Measurements from ENCODE around the gene GRB2. TPM values are rescaled to one million over a fixed set of nuclear protein-coding genes. Genes with fewer than 3 reads are reported as not detected.

Gene GRB2
- total and polyA plus RNA-seq, 2 donors from 2014 or later, result 65.3 to 119 TPM

DNA sequence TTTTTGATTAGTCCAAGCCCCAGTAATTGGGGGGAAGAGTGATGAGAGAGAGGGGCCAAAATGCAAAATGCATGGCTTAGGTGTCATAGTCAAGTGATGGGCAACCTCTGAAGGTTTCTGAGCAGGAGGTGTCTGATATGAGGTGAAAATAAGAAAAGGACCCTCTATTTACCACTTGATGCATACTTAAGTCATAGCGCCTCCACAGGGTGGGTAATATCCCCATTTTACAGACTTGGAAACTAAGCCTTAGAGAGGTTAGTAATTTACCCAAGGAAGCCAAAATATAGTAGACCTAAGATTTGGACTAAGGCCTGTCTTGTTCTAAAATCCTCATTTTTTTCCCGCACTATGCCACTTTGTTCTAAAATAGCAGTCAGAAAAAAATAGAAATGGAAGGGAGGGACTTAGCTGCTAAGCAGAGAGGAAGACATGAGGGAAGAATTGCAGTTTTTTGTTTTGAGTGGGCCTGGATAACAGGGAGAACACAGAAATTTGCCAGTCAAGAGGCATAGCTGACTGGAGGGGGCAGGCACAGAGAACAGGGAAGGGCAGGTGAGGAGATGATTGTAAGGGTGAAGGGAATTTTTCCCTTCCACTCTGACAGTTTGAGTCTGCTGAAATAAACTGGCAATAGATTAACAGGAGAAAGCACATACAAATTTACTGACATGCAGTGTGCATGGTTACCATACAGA, 2.3 kb upstream of the GRB2 start:
- FAIRE-seq (no peak), DNase-seq (no peak)
- Histone ChIP-seq H3K4me3 (ENCODE audit: low read length in 3 of 3) (no peak overlapping the region), H3K9me3 (ENCODE audit: control insufficient read depth in 2 of 3, insufficient read depth in 1 of 3, low read length in 3 of 3) (no peaks in the 10 kb centered on the region), H3K9ac (ENCODE audit: low read length in 3 of 3) (no peak overlapping the region), H3K27ac (ENCODE audit: low read depth in 2 of 2, low read length in 2 of 2) (no peak overlapping the region), H3K4me1 (ENCODE audit: control insufficient read depth in 2 of 3, insufficient read depth in 2 of 3, low read depth in 1 of 3, low read length in 3 of 3) (peaks cover 3 to 6% (median 4%) of the 10 kb centered on the region in 3 donors), H3K27me3 (ENCODE audit: control insufficient read depth, insufficient read depth, low read length) (no peaks in the 10 kb centered on the region), H3K36me3 (ENCODE audit: control insufficient read depth in 2 of 3, insufficient read depth in 3 of 3, low read length in 3 of 3) (no peaks in the 10 kb centered on the region)
- TF ChIP-seq, protein P1, sequence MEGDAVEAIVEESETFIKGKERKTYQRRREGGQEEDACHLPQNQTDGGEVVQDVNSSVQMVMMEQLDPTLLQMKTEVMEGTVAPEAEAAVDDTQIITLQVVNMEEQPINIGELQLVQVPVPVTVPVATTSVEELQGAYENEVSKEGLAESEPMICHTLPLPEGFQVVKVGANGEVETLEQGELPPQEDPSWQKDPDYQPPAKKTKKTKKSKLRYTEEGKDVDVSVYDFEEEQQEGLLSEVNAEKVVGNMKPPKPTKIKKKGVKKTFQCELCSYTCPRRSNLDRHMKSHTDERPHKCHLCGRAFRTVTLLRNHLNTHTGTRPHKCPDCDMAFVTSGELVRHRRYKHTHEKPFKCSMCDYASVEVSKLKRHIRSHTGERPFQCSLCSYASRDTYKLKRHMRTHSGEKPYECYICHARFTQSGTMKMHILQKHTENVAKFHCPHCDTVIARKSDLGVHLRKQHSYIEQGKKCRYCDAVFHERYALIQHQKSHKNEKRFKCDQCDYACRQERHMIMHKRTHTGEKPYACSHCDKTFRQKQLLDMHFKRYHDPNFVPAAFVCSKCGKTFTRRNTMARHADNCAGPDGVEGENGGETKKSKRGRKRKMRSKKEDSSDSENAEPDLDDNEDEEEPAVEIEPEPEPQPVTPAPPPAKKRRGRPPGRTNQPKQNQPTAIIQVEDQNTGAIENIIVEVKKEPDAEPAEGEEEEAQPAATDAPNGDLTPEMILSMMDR (IDR thresholded peaks at IDR 0.05; ENCODE audit: borderline replicate concordance, extremely low read depth, insufficient read depth), result no peak
- intact Hi-C loops (cut with DNase I), result no loop called here

DNA sequence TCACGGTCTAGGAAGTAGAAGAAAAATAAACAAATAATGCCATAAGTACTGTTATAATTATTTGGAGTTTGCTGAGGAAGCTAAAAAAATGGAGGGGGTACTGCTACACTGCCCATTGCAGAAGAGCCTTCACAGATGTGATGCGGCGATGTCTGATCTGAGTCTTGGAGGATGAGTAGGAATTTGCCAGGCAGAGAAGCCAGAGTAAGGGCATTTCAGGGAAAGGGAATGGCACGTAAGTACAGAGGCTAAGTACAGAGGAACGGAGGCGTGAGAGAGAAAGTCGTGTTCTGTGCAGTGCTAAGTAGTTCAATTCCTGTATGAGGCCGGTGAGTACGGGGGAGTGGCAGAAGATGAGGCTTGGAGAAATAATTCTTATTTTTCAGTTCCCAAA, 741 bp upstream of the GRB2 start:
- Histone ChIP-seq H3K27me3 (ENCODE audit: control insufficient read depth, insufficient read depth, low read length) (no peaks in the 10 kb centered on the region), H3K4me1 (ENCODE audit: control insufficient read depth in 2 of 3, insufficient read depth in 2 of 3, low read depth in 1 of 3, low read length in 3 of 3) (peaks cover 0 to 5% (median 4%) of the 10 kb centered on the region in 3 donors), H3K9ac (ENCODE audit: low read length in 3 of 3) (peak overlapping the region in 2 of 3 donors; percentile 30 to 53), H3K9me3 (ENCODE audit: control insufficient read depth in 2 of 3, insufficient read depth in 1 of 3, low read length in 3 of 3) (no peaks in the 10 kb centered on the region), H3K36me3 (ENCODE audit: control insufficient read depth in 2 of 3, insufficient read depth in 3 of 3, low read length in 3 of 3) (no peaks in the 10 kb centered on the region), H3K27ac (ENCODE audit: low read depth in 2 of 2, low read length in 2 of 2) (no peak overlapping the region), H3K4me3 (ENCODE audit: low read length in 3 of 3) (peak overlapping the region; percentile 35 to 86 (median 81))
- intact Hi-C loops (cut with DNase I), result no loop called here
- TF ChIP-seq, protein P1 (IDR thresholded peaks at IDR 0.05; ENCODE audit: borderline replicate concordance, extremely low read depth, insufficient read depth), result no peak
- DNase-seq (peak in 1 of 5 donors; percentile 34), FAIRE-seq (no peak)

DNA sequence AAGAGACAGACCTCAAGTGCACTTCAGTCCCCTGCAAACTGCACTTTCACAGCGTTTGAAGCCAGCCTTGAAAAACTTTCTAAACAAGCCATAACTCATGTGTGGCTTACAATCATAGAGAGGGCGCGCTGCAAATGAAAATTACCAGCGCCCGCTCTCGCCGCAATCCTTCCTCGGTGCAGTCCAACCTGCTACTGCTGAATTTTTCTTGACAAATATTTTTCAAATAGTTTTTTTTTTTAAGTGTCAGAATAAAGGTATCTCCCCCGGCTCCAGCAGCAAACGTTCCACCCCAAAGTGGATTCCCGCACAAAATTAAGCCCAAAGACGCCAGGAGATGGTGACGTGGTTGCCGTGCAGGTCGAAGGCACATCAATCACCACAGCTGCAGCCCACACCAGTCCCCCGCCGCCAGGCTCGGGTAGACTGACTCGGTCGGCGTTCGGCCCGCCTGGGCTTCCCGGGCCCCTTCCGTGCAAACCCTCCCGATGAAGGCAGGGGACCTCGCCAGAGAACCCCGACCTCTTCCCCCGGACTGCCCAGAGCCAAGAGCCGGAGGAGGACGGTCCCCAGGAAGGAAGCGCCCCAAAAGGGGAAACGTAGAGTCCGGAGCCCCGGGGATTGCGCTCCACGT, 630 bp downstream of the GRB2 start:
- Histone ChIP-seq H3K27me3 (ENCODE audit: control insufficient read depth, insufficient read depth, low read length) (no peaks in the 10 kb centered on the region), H3K9me3 (ENCODE audit: control insufficient read depth in 2 of 3, insufficient read depth in 1 of 3, low read length in 3 of 3) (no peaks in the 10 kb centered on the region), H3K4me1 (ENCODE audit: control insufficient read depth in 2 of 3, insufficient read depth in 2 of 3, low read depth in 1 of 3, low read length in 3 of 3) (peaks cover 0 to 5% (median 4%) of the 10 kb centered on the region in 3 donors), H3K4me3 (ENCODE audit: low read length in 3 of 3) (peak overlapping the region; percentile 88 to 96 (median 90)), H3K27ac (ENCODE audit: low read depth in 2 of 2, low read length in 2 of 2) (peak overlapping the region; percentile 56 to 90), H3K9ac (ENCODE audit: low read length in 3 of 3) (peak overlapping the region; percentile 81 to 89 (median 85)), H3K36me3 (ENCODE audit: control insufficient read depth in 2 of 3, insufficient read depth in 3 of 3, low read length in 3 of 3) (no peaks in the 10 kb centered on the region)
- DNase-seq (peak; percentile 46 to 82 (median 64)), FAIRE-seq (no peak)
- TF ChIP-seq, protein P1 (IDR thresholded peaks at IDR 0.05; ENCODE audit: borderline replicate concordance, extremely low read depth, insufficient read depth), result no peak
- intact Hi-C loops (cut with DNase I), result loop anchor here (5.0 kb wide), 1 partner anchor 83 kb away; no protein-coding TSS in a partner anchor

Measured in kidney (tissue), 14 donors.